ENCODE results near the gene ANKS4B.
"Not testable (repeated sequence)": the region's sequence is repeated elsewhere in the genome, so short reads cannot be mapped to it uniquely, and the experiment has no call there.

The ANKS4B gene

GRCh38 chr16:21219551-21219950, 13.9 kb upstream of the ANKS4B start:
- no peak for DNase-seq (ENCODE audit: low read depth in 2 of 2)

GRCh38 chr16:21222495-21223337, 10.8 kb upstream of the ANKS4B start:
- no peak for DNase-seq (ENCODE audit: low read depth in 2 of 2)

- DNase-seq (ENCODE audit: low read depth in 2 of 2) = no peak
Observed at GRCh38 chr16:21223787-21224186, 9.7 kb upstream of the ANKS4B start.

GRCh38 chr16:21224800-21225199, 8.7 kb upstream of the ANKS4B start:
- no peak for DNase-seq (ENCODE audit: low read depth in 2 of 2)

- DNase-seq (ENCODE audit: low read depth in 2 of 2) = no peak
Observed at GRCh38 chr16:21226749-21227148, 6.8 kb upstream of the ANKS4B start.

GRCh38 chr16:21227866-21228265, 5.6 kb upstream of the ANKS4B start:
- DNase-seq (ENCODE audit: low read depth in 2 of 2) = no peak

- no peak for DNase-seq (ENCODE audit: low read depth in 2 of 2)
Observed at GRCh38 chr16:21228361-21228872, 5.1 kb upstream of the ANKS4B start.

GRCh38 chr16:21233045-21233520, 416 bp upstream of the ANKS4B start:
- no peak for DNase-seq (ENCODE audit: low read depth in 2 of 2)

- no peak for DNase-seq (ENCODE audit: low read depth in 2 of 2)
Observed at GRCh38 chr16:21235199-21235585, 1.7 kb downstream of the ANKS4B start.

- DNase-seq (ENCODE audit: low read depth in 2 of 2) = no peak
Observed at GRCh38 chr16:21236831-21237230, 3.3 kb downstream of the ANKS4B start.

- no peak for DNase-seq (ENCODE audit: low read depth in 2 of 2)
Observed at GRCh38 chr16:21239646-21240045, 6.1 kb downstream of the ANKS4B start.

- no peak for DNase-seq (ENCODE audit: low read depth in 2 of 2)
Observed at GRCh38 chr16:21242756-21243155, 9.3 kb downstream of the ANKS4B start.

GRCh38 chr16:21244518-21245215, 11.2 kb downstream of the ANKS4B start:
- DNase-seq (ENCODE audit: low read depth in 2 of 2) = no peak

GRCh38 chr16:21248179-21248578, 14.7 kb downstream of the ANKS4B start:
- DNase-seq (ENCODE audit: low read depth in 2 of 2) = not testable (repeated sequence)

- no peak for DNase-seq (ENCODE audit: low read depth in 2 of 2)
Observed at GRCh38 chr16:21250072-21250923, 16.8 kb downstream of the ANKS4B start.

- DNase-seq (ENCODE audit: low read depth in 2 of 2) = no peak
Observed at GRCh38 chr16:21253470-21253869, 20.0 kb downstream of the ANKS4B start.

GRCh38 chr16:21256636-21257035, 23.1 kb downstream of the ANKS4B start:
- DNase-seq (ENCODE audit: low read depth in 2 of 2) = no peak

GRCh38 chr16:21257284-21257683, 23.8 kb downstream of the ANKS4B start:
- no peak for DNase-seq (ENCODE audit: low read depth in 2 of 2)

- DNase-seq (ENCODE audit: low read depth in 2 of 2) = no peak
Observed at GRCh38 chr16:21260870-21261791, 27.6 kb downstream of the ANKS4B start.

GRCh38 chr16:21262779-21263639, 29.5 kb downstream of the ANKS4B start:
- no peak for DNase-seq (ENCODE audit: low read depth in 2 of 2)

All from stimulated activated CD8-positive, alpha-beta memory T cell treated with anti-CD3 and anti-CD28 coated beads, Interleukin-2, amount 100 ng/mL, for 48 hours (primary cell).